Activated CD8-positive, alpha-beta memory T cell treated with anti-CD3 and anti-CD28 coated beads for 1 hour (primary cell): ENCODE data around the gene PPP2R5C.
"Not testable (repeated sequence)": the region's sequence is repeated elsewhere in the genome, so short reads cannot be mapped to it uniquely, and the experiment has no call there.

ENCODE experiments used
- DNase-seq, 2 donors: peaks; one replicate each; pipeline ENCODE4 v3.0.0-alpha.2; 2020; ENCODE audit warnings: low read depth in 1 of 2; ENCODE audit errors: extremely low read depth in 1 of 2

PPP2R5C gene

DNA sequence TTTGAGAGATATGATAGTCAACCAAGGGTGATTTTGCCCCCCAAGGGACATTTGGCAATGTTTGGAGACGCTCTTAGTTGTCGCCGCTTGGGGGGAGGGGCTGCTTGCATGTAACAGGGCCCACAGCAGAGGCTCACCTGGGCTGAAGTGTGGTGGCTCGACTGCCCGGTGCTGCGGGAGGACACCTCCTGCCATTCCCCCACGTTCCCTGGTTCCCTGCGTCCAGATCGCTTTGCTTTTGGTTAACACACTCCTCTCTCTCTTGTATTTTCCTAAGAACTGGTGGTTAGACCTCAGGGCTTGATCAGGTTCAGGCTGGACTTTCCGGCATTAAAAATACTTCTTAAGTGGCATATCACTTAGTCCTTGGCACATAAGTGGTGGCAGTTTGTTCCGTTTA lies 18.9 kb downstream of the PPP2R5C start:
- DNase-seq, result no peak

DNA sequence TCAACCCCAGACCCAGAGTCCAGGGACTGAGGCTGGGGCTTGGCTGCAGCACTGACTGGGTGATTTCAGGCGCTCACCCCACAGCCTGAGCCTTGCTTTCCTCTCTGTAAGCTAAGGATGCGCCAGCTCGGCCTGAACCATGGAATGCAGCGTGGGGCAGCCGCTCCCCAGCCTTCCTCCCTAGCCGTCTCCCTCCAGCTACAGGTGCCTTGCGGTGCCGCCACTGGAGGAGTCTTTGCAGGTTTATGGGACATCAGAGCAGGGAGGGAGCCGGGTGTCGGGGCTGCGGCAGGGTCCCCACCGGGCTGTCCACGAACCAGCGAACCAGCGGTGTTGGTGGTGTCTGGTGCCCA lies 19.4 kb downstream of the PPP2R5C start:
- DNase-seq, result no peak

DNA sequence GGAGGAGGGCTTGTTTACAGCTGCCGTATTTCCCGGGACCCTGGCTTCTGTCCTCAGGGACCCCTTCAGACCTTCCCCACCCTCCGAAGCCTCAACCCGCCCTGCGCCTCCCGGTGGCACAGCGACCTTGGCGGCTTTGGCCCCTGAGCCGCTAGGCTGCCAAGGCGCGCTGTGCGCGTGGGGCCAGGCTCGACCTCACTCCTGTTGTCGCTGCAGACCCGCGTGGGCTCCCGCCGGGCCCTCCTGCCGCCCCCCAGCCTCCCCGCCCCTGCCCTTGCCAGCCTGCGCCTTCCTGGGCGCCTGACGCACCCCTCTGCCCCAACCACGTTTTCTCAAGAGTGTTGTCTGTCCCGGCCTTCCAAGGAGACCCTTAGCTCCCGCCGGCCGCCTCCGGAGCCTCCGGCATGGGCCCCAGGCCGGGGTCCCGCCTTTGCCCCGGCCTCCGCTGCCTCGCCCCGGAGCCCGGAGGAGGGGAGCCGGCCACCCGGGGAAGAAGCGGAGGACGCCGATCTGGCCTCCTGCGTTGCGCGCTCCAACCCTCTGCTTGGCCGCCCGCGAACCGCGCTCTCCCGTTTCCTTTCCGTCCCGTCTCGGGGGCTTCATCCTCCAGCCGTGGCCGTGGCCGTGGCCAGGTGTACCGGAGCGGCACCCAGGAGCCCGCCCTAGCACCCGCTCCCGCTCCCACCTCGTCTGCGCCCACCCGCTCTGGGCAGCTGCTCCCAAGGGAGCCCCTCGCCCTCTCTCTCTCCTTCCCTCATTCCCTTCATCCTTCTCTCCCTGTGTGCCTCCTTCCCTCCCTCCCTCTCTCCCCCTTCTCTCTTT lies 19.9 kb downstream of the PPP2R5C start:
- no peak for DNase-seq

DNA sequence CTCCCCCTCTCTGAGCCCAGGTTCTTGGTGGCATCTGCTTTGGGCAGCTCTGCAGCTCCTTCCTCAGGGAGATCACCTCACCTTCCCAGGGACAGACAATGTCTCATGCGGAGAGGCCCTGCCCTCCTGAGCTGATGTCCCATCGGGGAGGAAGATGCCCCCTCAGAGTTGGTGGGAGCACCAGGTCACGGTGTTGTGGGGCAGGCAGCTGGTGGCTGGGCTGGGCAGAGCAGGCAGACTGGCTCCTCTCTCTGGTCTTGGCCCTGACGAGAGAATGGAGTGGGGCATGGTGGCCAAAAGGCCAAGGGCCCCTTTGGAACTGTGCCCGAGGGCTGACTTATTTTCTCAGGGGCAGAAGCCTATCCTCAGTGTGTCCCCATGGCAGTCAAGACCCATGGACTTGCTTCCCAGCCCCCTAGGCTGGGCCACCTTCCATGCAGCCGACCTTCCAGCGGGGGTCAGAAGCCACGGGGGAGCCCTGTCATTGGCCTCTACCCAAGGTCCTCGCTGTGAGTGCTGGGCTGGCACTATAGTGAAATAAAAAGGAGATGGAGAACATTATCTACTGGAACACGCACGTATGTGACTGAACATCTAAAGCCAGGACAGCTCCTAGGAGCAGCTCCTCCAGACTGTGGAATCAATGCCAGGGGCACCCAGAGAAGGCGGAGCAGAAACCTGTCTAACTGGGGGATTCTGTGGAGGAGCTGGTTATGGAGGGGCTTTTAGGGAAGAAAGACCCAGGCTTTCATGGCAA lies 21.9 kb downstream of the PPP2R5C start:
- DNase-seq, result no peak

DNA sequence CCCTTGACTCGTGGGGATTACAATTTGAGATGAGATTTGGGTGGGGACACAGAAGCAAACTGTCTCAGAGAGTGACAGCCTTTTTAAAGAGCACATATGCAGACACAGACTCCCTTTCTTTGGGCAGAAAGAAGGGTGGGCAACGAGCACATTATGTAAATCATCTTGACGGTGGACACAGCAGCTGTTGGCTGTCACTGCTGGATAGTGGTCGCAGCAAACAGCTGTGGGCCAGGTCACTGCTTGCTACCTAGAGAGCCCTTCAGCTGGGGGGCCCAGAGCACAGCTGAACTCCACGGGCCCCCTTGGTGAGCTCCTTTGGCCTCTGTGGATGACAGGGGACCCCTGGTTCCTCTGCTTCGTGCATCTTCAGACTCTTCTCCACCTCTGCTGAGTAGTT lies 23.1 kb downstream of the PPP2R5C start:
- no peak for DNase-seq

DNA sequence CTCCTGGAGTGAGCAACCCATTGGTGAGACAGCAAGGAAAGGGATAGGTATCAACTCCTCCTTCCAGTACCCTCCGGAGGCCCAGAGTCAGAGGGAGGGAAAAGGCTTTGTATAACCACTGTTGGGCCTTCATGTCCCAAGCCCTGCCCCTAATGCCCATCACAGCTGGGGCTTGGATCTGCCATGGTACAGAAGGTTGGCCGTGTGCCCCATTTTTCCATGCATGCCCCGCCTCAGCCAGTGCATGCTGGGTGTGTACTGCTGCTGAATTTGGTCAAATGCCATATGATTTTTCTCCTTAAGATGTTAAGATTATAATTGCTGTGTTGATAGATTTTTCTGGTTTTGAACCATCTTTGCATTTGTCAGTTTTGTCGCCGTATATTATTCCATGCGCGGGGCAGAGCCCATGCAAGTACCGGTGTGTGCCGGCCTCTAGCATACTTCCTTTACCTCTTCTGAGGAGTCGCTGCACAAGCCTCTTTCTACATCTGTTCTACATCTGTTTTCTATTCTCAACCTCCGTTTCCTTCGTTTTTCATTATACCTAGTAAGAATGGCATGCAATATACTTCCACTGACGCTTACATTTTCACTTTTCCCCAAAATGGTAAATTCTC lies 26.6 kb downstream of the PPP2R5C start:
- no peak for DNase-seq

DNA sequence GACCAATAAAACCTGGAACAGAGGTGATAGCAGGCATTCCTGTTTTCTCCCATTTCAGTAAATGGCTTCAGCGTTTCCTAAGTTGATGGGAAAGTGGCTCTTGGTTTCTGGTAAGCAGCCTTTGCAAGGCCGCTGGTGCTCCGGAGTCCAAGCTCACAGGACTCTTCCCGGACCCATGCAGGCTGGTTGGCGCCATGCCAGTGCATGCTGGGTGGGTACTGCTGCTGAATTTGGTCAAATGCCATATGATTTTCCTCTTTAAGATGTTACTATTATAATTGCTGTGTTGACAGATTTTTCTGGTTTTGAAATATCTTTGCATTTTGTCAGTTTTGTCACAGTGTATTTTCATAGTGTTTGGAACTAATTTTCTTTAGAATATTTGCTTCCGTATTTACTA lies 27.7 kb downstream of the PPP2R5C start:
- DNase-seq, result no peak

DNA sequence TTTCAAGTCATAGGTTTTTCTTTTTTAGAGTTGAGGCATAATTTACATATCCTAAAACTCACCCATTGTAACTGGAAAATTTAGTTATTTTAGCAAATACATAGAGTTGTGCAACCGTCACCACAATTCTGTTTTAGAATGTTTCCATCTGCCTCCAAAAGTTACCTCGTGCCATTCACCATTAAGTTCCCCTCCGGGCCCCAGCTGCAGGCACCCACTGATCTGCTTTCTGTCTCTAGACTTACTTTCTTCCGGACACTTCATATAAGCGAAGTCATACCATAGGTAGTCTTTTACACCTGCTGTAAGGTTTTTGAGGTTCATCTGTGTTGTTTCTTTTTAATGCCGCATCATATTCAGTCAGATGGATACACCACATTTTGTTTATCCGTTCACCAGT lies 28.7 kb downstream of the PPP2R5C start:
- DNase-seq, result no peak

DNA sequence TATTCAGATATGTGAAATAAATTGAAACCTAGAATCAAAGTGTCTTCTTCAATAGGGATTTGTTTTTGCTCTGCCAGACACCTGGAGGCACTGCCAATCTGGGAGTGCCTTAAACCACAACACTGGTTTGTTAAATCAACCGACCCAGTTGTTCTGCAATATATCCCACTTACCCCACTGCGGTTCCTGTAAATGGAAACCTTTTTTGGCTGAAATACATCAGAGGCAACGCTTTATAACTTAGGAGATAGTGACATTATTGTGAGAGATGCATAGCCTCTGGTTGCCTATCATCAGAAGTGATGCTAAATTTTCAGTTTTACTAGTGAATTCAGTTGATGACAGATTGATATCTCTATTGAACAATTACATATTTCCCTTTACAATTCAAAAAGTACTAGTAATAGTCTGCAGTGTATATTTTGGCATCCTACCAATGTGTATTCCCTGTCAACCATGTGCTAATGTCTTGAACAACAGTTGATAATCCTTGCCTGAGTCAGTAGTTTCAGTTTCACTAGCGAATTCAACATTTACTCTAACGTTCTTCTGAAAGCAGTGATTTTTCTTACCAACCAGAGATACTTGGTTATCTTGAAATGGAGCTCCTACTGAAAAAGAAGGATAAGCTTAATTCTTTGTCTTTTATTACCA lies 30.5 kb downstream of the PPP2R5C start:
- no peak for DNase-seq

DNA sequence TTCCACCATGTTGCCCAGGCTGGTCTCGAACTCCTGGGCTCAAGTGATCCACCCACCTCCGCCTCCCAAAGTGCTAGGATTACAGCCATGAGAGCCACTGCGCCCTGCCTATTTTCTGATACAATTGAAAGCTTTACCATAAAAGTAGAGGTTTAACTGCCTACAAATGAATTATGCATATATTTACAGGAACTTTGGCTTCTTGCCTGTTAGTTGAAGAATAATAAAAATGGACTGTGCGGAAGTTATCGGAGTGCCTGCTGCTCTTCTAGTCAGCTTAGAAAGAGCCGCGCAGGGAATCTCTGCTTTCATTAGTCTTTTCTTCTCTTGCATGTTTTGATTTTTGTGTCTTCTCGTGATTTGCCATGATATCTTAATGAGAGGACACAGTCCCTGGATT lies 34.5 kb downstream of the PPP2R5C start:
- no peak for DNase-seq

DNA sequence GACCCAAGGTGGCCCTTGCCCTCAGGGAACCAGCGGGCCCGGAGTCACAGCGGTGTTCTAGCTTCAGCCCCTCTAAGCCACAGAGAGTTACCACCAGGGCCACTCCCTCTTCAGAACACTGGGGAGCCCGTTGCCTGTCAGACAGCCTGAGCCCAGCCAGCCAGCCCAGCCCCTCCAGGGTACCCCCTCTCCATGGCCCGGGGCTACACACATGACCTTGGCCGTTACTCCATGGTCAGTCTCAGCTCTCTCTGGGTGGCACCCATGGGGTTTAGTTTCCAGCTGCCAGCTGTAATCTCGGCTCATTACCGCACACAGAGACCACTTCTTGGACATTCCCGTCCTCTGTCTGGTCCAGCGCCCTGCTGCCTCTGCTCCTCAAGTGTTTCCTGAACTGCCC lies 35.0 kb downstream of the PPP2R5C start:
- no peak for DNase-seq

DNA sequence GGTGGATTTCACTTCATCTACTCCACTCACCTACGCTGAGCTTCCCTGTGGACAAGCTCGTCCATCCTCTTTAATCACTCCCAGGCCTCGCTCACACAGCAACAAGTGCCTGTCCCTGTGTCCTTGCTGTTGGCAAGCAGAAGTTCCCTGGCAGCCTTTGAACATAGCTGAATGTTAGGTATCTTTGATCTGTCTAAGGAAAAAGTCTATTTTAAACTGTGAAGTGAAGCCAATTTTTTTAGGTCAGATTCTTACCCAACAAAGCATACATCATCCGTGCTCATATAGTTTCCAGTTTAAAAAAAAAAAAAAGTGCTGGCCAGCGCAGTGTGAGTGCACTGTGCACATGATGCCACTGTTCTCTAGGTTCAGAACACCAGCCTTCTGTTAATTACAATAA lies 36.3 kb downstream of the PPP2R5C start:
- DNase-seq, result no peak

DNA sequence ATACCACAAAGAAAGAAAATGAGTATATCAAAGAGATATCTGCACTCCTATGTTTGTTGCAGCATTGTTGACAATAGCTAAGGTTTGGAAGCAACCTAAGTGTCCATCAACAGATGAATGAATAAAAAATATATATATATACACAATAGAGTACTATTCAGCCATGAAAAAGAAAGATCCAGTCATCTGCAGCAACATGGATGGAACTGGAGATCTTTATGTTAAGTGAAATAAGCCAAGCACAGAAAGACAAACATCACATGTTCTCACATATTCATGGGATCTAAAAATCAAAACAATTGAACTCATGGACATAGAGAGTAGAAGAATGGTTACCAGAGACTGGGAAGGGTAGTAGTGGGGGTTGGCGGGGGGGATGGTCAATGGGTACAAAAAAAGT lies 42.9 kb downstream of the PPP2R5C start:
- not testable (repeated sequence) for DNase-seq

DNA sequence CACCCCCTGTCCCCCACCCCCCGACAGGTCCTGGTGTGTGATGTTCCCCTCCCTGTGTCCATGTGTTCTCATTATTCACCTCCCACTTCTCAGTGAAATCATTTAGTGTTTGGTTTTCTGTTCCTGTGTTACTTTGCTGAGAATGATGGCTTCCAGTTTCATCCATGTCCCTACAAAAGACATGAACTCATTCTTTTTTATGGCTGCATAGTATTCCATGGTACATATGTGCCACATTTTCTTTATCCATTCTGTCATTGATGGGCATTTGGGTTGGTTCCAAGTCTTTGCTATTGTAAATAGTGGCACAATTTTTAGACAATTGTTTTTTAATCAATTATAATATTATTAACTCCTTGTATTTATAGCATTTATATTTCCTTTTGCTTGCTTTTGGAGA lies 44.7 kb downstream of the PPP2R5C start:
- DNase-seq, result not testable (repeated sequence)

DNA sequence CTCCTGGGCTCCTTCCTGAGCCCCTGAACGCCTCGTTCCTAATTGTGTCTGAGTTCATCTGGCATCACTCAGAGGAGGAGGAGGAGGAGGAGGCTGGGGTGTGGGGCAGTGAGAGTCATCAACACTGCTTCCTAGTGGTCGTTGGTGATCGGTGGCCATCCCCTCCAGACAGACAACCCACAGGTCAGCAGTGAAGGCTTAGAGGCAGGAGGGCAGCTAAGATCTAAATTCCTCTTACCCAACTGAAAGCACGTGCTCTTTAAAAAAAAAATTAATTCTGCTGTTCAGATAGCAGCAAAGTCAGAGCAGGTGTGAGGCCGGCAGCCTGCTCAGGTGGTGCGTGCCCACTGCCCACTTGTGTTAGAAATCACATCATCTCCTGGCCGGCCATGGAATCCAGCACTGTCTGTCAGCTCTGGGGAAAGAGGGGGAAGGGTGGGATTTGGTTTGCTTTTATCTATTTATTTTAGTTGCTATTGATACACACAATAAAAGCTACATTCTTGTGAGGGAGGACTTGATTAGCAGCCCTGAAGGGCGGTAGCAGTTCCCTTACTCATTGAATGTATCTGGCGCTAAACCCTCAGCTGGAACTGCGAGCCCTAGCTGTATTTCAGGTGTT lies 46.6 kb downstream of the PPP2R5C start:
- no peak for DNase-seq

DNA sequence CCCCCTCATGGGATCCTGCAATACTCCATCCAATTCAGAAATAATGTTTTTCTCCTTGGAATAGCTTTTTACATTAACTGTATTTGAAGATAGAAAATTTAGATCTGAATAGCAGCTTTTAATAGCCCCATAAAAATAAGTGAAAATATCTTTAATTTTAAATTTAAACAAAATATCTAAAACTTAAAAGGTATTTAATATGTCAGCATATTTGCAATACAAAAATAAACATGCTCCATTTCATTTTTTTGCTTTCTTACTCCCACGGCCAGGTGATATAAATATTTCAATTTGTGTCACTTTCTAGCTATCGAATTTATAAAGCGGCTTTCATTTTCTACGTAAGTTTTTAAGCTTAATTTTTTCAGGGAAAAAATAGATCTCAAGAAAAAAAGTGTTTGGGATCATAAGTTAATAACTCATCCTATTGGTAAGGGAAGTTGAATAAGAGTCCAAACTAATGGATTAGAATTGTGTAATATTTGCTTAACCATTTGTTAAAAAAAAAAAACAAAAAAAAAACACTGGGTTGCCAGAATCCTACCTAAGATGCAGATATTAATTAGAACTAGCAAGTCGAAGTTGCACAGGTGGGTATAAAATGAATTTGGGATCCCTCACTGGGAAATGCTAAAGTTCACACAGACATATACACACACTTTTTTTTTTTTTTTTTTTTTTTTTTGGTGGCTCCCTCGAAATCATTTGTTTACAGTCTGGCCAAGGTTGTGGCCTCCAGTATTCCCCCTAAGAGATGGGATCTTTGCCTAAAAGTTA lies 47.6 kb downstream of the PPP2R5C start:
- no peak for DNase-seq

DNA sequence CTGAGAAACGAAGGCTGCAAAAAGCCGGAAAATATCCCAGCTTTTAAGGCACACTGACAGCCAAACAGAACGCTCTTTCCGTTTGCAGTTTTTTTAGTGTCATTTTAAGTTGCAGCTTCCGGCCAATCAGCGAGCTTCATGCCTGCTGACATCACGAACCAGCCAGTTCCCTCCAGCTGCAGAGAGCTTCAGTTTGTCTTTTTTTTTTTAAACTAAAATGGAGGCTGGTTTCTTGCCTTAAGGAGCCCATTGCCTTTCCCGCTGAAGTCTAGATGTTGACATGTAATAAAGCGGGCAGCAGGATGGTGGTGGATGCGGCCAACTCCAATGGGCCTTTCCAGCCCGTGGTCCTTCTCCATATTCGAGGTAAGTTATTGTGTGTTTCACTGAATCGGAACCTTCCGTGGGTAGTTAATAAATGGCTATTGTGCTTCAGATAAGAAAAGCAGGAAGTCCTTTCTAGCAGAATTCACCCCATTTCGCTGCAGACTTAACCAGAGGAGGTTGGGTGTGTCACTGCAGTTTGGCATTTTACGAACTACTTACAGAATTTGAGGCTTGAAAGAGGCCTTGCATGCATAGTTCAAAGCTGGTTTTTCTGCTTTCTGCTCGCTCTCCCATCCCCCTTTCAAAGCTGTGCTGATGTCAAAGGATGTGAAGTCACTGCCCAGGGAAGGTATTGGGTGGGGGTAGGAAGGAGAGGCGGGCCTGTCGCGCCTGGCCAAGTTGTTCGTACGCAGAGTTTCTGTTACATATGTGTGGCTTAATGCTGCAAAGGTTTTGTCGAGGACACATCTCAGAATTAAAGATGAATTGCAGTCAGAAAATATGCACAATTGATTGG lies 48.4 kb downstream of the PPP2R5C start:
- DNase-seq, result peak; percentile 58 to 78

DNA sequence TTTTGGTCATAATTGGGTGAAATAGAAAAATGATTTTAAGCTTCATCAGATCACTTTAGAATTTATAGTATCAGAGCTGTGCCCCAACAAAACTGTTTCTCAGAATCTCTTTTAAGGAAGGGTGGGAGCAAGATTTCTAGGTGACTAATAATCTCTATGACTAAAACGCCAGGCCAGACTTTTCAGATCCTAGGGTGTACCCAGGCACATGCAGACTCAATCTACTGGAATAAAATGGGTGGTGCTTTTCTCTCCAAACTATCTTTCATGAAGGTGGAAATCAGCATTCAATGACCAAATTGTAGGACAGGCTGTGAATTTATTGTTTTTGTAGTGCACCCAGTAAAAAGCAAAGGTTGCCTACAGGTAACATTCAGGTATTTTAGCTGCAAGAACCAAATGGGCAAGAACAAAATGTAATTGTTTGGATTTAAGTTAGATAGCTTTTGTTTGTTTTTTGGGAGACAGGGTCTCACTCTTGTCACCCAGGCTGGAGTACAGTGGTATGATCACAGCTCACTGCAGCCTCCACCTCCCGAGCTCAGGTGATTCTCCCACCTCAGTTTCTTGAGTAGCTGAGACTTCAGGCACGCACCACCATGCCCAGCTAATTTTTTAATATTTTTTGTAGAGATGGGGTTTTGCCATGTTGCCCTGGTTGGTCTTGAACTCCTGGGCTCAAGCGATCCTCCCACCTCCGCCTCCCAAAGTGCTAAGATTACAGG lies 49.5 kb downstream of the PPP2R5C start:
- DNase-seq, result no peak

DNA sequence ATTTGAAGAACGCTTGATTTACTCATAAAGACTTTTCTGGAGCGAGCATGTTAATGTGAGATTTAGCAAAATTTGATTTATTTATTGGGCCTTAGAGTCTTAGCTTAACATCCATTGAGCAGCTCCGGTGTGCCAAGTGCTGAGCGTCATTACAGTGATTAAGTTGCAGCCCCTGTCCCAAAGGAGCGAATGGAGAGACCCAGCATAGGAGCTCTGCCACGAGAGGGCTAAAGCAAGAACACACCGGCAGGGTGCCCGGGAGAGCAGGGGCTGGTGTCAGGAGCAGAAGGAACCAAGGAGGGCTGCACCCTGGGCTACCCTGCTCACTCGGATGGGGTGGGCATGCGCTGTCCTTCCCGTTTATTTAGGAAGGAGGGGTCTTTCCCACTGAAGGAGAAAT lies 50.6 kb downstream of the PPP2R5C start:
- DNase-seq, result no peak
